IPS-NIHi11 (cell line): Measurements from ENCODE around the gene SAFB.
"Not testable (repeated sequence)": the region's sequence is repeated elsewhere in the genome, so short reads cannot be mapped to it uniquely, and the experiment has no call there.

Experiments
- DNase-seq: peaks from one replicate; pipeline ENCODE4 v3.0.0; 2012; ENCODE audit warnings: mixed read lengths, low spot score

The SAFB gene

DNA sequence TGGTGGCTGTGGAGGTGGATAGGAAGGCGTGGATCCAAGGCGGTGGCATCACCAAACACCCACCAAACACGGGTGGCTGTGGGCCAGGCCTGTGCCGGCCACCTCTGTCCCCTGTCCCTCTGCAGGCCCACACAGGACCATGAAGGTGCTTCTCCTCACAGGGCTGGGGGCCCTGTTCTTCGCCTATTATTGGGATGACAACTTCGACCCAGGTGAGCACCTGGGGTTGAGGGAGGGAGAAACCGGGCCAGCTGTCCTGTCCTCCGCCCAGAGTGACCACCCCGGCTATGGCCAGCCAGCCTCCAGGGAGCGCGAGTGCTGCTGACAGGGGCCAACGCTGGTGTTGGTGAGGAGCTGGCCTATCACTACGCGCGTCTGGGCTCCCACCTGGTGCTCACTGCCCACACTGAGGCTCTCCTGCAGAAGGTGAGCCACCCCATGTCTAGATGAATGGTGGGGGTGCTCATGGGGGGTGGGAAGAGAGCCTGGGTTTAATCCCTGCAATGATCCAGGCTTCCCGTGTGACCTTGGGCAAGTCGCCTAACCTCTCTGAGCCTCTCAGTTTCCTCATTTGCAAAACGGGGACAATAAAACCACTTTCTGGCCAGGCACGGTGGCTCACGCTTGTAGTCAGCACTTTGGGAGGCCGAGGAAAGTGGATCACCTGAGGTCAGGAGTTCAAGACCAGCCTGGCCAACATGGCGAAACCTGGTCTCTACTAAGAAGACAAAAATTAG lies 62.0 kb downstream of the SAFB start:
- DNase-seq: no peak

DNA sequence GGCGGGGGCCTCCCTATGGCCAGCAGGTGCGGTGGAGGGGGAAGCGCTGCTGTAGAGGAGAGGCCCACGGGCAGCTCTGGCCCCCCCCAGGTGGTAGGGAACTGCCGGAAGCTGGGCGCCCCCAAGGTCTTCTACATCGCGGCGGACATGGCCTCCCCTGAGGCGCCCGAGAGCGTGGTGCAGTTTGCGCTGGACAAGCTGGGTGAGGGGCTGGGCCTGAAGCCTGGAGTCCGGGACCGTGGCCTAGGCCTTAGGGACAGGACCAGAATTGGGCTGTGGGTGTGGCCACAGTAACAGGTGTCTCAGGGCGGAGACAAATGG lies 63.4 kb downstream of the SAFB start:
- no peak for DNase-seq

DNA sequence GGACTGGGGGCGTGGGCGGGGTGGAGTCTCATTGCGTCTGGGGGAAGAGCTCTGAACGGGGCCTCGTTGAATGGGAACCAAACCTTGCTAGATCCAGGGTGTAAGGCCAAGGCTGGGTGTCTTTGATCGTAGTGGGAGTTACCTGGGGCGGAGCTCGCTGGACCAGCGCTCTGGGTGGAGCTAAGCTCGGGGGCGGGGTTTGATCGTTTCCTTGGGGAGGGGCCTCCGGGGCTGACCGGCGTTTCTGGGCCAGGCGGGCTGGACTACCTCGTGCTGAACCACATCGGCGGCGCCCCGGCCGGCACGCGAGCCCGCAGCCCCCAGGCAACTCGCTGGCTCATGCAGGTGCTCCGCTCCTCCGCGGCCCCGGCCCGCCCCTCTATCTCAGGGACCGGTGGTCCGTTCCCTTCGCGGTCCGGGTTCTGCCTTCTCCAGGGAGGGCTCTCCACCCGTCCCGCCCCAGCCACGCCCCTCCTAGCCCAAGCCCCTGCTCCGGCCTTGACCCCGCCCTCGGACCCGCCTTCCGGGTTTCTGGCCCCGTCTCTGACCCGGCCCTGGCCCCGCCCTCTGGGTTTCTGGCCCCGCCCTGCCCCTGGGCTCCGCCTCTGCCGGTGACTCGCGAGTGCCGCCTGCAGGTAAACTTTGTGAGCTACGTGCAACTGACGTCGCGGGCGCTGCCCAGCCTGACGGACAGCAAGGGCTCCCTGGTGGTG lies 63.9 kb downstream of the SAFB start:
- DNase-seq: peak; percentile 94

DNA sequence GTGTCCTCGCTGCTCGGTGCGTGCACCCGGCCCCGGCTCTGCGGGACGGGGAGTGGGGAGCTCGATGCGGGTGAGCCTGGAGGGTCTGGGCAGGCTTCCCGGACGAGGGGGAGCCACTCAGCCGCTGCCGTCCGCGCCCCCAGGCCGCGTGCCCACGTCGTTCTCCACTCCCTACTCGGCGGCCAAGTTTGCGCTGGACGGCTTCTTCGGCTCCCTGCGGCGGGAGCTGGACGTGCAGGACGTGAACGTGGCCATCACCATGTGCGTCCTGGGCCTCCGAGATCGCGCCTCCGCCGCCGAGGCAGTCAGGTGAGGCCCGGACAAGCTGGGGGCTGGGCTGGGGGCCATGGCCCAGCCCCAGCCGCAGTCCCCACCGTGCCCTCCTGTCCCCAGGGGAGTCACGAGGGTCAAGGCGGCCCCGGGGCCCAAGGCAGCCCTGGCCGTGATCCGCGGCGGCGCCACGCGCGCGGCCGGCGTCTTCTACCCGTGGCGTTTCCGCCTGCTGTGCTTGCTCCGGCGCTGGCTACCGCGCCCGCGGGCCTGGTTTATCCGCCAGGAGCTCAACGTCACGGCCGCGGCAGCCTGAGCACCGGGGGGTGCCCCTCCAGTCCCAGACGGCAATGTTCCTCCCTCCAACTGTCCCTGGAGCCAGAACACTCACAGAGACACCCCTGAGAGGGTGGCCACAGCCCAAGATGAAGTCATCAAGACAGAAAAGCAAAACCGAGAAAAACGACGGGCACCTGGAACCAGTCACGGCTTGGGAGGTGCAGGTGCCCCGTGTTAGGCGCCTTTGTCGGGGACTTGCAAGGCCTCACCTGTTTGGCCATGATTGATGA lies 64.7 kb downstream of the SAFB start:
- peak; percentile 3 for DNase-seq

DNA sequence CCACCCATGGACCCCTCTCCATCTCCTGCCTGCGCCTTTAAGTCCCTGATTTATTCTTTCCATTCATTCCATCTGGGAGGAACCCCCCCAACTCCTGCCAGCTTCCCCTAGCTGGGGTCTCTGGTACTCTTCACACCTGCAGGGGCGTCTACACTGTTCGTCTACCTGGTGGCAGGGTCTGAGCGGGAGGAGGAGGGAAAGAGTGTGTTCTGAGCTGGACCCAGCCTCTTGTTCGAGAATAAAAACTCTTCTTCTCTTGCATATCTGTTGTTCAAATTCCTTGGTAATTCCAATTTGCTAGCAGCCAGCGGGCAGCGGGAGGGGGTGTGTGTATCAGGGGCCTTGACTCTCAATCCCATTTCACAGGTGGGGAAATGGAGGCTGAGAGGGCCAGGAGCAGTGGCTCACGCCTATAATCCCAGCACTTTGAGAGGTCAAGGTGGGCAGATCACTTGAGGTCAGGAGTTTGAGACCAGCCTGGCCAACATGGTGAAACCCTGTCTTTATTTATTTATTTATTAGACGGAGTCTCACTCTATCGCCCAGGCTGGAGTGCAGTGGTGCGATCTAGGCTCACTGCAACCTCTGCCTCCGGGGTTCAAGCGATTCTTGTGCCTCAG lies 65.5 kb downstream of the SAFB start:
- DNase-seq: not testable (repeated sequence)

DNA sequence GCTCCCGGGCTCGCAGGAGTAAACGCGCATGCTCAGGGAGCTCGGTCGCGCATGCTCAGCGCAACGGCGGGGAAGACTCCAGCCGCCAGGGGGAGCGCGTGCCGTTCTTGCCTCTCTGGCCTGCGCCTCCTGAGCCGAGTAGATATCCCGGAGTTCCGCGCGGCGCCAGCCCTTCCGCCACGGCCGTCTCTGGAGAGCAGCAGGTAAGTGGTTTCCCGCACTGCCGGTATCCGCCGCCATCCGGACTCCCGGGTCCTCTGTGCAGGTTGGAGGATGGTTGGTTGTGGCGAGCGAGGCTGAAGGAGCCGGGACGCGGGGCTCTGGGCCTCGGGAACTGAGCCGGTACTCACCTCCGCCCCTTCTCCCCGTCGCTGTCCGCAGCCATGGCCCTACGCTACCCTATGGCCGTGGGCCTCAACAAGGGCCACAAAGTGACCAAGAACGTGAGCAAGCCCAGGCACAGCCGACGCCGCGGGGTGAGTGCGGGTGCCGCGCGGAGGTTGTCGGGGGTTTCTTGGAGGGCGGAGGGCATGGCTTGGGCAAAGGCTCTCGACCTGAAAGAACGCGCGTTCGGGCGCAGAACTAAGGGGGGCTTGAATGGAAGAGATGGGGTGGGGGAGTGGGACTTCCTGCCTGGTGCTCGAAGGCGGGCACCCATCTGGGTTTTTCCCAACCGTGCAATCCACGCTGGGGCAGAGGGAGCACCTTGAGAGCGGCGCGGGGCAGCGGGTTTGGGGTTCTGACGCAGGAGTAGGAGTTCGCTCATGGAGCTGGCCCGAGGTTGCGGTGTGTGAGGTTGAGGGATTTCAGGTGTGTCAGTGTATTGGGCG lies 67.5 kb downstream of the SAFB start, which contains the start of gene RPL36:
TSS of gene RPL36 (plus strand) at position 171 of the 830 bp plus-strand sequence. CDS start at position 384, 213 bp downstream.
- peak; percentile 92 for DNase-seq

DNA sequence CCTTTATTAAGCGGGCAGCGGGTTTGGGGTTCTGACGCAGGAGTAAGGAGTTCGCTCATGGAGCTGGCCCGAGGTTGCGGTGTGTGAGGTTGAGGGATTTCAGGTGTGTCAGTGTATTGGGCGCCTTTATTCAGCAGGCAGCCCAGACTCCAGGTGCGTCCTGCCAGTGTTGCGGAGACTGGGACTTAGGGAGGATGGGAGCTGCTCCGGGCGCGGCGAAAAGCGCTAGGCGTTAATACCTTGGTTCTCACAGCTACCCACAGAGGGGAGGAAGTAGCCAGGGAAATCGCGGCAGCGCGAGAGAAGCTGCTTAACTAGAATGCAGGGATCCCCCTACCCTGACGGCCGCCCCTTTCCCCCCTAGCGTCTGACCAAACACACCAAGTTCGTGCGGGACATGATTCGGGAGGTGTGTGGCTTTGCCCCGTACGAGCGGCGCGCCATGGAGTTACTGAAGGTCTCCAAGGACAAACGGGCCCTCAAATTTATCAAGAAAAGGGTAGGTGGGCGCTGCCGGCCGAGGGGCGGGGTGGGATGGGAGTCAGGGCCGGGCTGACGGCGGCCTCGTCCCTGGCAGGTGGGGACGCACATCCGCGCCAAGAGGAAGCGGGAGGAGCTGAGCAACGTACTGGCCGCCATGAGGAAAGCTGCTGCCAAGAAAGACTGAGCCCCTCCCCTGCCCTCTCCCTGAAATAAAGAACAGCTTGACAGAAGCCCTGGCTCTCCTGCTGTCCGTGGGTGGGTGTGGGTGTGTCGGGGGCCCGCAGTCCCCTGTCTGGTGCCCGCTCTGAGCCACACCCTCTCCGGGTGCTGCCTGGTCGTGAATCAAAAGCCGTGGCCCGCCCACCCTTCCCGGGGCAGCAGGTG lies 68.3 kb downstream of the SAFB start:
- no peak for DNase-seq

DNA sequence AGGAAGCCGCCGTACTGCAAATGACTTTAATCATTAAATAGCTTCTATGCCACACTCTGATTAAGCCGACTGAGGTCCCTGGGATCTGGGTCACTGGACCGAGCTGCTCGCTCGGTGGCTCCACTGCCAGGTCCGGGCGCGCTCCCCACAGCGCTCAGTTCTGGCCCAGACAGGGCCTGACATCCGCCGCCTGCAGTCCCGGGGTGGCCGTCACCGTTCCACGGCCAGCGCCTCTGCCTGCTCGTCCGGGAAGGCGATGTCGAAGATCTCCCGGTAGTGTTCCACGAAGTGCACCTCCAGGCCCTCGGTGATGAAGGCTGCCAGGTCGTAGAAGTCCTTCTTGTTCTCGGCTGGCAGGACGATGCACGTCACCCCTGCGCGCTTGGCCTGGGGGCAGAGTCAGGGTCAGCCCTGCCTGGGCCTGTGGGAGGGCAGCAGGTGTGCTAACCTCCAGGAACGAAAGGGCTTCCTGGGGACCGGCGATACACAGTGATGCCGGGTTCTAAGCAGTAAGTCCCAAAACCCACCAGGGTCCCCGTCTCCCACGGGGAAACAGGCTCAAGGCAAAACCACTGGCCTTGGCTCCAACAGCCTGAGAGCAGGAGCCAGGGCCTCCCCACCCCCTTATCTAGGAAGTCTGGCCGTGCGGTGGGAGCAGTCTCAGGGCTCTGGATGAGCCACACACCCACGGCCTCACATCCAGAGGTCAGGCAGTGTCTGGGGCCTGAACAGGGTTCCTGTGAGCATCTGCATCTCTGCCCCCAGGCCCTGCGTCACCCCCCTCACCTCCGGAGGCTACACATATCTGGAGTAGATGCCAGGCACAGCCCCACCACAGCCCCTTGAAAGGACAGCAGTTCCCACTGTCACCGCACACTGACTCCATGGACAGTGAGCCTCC lies 69.2 kb downstream of the SAFB start:
- DNase-seq: peak; percentile 6

DNA sequence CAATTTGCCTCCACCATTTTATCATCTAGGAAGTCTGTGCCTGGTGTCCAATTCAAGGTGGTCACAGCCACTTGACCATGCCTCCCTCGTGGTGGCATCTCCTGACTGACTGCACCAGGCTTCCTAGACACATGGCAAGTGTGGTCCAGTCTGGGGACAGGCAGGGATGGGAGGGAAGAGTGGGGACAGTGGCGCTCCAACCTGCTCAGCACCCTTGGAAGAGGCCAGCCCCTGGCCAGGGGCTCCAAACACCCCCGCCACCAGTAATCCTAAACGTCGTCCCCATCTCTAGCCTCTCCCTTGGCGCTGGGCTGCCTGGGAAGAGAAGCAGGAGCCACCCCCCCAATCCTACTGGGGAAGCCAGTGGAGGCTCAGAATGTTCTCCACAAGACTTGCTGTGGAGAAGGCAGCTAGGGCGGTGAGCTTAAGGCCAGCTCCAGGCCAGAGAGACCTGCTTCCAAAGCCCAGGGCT lies 69.9 kb downstream of the SAFB start:
- DNase-seq: peak; percentile 3

DNA sequence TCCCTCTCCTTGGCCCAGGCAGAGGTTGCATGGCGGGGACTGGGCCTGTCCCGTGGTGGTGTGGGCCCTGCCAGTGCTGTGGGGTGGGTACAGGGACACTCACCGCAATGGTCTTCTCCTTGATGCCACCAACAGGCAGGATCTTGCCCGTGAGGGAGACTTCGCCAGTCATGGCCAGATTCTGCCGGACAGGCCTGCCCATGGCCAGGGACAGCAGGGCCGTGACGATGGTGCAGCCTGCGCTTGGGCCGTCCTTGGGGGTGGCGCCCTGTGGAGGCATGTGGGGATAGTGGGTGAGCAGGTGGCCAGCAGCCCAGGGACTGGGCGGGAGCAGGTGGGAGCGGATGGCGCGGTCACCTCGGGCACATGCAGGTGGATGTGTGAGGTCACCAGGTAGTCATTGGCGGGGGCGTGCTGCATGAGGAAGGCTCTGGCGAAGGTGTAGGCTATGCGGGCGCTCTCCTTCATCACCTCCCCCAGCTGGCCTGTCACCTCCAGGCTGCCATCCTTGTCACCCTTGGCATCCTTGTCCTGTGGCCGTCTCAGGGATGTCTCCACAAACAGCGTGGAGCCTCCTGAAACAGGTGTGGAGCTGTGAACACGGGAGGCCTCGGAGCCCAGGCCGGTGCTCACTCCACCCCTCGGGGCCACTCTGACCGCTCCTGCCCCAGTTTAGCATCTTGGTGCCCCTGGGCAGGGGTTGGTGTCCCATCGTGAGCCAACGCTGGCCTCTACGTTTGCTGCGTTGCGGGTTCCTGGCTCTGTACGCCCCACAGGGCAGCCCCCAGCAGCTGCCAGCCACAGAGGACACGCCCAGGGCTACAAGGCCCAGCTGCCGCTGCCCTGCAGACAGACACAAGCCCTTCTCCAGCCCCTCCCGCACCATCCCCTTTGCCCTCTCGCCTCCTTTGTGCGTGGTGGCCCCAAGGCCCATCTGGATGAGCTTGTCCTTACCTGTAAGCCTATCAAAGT lies 70.6 kb downstream of the SAFB start:
- no peak for DNase-seq

DNA sequence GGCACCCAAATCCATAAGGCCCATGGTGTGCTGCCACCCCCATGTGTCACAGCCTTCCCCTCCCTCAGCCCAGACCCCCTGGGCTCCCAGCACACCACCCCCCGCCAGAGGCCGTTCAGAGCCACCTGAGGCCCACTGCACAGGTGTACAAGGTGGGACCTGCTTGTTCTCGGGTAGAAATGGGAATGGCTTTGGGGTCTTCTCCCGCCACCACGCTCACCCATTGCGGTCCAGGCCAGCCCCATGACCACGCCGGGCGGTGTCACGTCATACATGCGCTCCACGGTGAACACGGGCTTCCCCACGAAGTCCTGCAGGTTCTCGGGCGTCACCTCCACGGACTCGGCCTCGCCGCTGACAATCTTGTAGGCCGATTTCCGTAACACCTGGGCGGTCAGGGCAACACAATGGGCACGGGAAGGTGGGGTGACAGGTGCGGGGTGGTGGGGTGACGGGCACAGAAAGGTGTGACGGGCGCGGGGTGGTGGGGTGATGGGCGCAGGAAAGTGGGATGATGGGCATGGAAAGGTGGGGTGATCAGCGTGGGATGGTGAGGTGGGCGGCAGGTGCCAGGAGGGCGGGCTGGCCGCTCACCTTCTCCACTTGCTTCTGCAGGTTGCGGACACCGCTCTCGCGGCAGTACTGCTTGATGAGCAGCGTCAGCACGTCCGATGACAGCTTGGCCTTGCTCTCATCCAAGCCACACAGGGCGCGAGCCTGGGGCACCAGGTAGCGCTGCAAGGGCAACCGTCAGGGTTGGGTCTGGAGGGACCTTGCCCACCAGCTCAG lies 71.5 kb downstream of the SAFB start:
- DNase-seq: peak; percentile 5

DNA sequence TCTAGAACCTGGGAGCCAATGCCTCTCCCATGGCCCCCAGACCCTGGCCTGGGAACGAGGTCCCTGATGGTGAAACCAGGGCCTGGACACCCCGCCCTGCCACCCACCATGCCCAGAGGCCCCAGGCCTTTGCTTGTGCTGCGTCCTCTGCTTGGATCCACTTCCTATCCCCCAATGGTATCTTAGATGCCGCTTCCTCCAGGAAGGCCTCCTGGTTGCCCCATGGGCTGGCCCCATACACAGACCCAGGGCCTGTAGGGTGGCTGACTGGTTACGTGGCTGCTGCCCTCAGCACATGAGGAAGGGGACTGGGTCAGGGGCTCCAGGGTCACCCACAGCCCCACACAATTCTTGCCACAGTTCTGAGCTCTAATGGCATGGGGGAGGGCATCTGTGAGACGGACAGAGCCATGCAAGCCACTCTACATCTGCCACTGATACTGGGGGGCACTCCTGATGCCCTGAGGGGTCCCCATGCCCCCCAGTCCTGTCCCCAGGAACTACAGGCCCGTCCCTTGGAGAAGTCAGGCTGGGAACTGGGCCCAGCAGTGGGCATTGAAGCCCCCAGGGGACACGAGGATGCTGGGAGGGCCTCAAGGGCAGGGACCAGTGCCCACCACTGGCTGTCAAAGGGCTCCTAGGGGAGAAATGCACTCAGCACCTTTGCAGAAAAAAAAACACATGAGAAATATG lies 72.2 kb downstream of the SAFB start:
- DNase-seq: no peak

DNA sequence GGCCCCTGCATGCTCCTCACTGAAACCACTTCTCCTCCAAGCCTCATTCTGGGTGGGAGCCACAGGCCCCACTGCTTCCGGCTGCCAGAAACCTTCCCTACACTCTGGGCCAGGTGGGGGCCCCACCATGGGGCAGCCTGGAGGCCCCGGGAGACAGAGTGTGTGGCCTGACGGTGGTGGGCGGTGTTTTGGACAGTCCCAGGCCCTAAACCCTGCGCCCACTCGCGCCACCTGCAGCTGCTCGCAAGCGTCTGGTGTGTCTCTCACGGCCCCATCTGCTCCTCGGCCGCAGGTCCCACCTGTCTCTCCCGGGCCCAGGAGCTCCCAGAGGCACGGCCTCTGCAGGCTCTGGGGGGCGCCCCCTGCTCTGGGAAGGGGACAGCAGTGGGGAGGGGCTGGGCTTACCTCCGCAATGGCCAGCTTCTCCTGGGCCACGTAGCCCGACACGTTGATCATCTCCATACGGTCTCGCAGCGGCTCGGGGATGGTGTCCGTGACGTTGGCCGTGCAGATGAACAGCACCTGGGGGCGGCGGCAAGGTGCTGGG lies 72.8 kb downstream of the SAFB start:
- DNase-seq: peak; percentile 29

DNA sequence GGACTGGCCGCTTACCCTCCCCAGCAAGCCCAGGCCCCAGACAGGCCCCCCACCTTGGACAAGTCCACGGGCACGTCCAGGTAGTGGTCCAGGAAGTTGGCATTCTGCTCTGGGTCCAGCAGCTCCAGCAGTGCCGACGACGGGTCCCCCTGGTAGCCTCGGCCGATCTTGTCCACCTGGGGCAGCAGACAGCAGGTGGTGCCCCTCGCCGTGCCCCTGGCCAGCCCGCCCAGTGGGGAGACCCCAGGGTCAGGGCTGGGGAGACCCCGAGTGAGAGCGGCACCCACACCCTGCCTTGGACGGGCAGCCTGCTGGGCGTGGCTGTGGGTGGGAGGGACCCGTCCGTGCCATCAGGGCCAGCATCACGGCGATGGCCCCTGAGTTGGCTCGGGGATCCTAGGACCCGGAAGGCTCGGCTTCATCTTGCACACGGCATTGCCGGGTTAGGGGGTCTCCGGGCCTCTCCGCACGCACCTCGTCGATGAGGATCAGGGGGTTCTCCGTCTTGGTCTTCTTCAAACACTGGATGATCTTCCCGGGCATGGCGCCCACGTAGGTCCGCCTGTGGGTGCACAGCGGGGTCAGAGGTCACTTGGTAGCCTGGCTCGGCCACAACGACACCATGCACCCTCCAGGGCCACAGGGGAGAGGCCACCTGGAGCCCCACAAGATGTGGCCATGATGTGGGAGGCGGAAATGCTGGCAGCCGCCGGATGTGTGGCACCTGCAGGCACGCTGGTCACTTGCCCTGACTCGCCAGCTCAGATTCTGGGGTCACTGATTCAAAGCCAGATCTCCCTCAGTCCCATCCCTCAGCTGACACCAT lies 73.5 kb downstream of the SAFB start:
- peak; percentile 7 for DNase-seq
